Epidermal melanocyte (primary cell): ENCODE data around the gene TIGIT.

Experiments
- DNase-seq: peaks from one replicate; pipeline ENCODE4 v3.0.0; 2011; ENCODE audit warnings: low spot score; ENCODE audit not compliant: insufficient read length

TIGIT gene

DNA sequence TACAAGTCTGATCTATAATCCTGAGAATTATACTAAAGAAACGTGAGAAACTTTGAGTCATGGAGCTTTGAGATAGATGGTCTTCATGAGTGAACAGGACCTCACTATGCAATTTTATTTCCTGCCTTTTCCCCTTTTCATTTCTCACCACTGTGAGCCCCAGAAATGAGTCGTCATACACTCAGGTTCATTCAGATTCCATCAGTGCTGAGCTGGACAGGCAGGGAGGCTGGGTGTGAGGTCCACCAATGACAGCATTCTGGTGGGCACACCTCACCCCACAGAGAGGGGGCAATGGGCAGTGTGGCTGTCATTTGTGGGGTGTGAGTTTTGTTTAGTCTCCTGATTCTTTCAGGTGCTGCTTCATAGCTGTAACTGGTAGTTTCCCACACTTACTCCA lies 16.9 kb downstream of the TIGIT start:
- no peak for DNase-seq

GRCh38 chr3:114313426-114313825 lies 19.6 kb downstream of the TIGIT start:
- DNase-seq, result no peak

DNA sequence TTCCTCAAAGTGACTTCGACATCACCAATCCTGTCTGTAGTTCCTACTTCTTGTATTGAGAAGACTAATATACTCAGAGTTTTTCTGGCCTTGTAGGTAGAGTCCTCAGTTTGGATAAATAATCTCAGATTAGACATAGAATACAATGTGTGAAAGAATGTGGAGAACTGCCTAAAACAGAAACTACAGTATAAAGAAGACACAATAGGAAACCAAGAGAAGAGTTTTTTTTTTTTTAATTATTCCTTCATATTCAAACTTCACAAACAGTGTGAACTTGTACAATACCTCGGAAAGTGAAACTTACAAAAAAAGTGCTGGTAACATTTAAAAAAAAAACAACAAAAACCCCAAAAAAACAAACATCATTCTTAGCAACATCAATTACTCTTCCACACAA lies 20.5 kb downstream of the TIGIT start:
- DNase-seq, result no peak

DNA sequence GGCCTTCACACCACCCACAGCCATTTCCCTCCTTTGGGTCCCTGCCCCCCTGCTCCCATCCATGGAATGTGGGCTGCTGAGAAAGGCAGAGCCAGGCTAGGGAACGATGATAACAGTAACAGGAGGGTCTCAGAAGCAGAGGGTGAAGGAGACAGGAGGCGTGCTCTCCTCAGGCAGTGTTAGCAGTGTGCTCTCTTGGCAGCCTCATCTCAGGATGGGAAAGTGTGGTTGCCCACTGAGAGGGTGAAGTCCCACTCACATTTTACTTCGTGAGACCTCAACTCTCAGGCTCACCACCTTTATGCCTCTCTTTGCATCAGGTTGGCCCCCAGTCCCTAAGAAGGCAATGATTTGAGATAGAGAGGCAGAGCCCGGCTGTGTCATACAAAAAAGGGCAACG lies 24.5 kb downstream of the TIGIT start:
- no peak for DNase-seq

- DNase-seq, result no peak
Observed at GRCh38 chr3:114319453-114319852, 25.6 kb downstream of the TIGIT start.

DNA sequence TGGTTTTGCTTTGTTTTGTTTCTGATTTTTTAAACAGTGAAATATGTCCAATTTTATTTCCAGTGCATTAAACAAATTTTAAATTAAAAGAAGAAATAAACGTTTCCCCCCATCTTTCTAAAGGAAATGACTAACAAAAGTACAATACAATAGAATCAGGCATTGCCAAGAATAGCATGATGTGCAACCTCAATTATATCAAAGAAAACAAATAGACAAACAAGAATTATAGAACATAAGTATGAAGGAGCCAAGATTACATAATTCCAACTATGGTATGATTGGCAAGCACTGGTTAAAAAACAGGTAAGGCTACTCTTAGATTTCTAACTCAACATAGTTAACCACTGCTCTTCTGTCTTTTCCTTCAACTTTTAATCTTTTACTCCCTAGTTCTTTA lies 26.4 kb downstream of the TIGIT start:
- DNase-seq, result no peak

DNA sequence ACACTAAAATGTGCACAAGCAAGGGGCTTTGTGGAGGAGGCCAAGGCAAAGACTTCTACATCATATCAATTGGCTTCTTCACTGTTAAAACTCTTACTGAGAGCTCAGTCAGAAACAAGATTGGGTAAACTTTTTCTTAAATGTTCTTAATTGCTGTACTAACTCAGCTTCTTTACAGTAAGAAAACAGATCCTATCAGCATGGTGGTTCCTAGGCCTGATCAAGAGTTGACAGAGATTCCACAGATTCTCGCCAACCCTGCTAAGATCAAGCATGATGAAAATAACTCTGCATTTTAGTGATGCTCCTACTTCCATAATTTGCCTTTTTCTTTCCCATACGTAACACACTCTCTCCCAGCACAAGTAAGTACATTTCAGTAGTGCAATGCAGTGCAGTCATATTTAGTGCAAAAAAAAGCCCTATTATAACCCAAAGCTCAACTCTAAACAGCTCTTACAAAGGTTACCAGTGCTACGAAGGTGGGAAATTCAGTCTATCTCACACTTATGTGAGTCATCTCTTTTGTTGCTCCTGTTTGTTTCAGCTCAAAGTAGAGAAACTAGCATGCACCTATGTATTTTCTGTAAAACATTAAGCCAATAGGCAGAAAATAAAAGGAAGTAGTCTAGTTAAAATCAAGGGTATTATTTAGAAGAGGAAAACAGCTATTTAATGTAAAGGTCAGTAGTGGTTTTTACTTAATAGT lies 29.9 kb downstream of the TIGIT start:
- no peak for DNase-seq

DNA sequence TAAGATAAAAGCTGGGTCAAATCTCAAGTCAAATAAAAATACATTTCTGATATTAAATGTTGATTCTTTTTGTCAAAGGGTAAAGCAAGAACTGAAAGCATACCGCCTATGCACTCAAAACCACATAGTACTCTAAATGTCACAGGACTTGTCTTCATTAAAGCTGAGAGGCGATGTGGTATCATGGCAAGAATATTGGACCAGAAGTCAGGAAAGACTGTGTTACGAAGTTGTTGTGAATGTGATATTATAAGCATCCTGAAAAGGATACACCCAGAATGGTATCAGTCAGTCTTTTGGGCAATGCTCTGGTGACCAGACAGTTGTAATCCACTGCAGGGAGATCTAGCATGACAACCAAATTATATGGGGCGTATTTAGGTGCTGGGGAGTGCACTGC lies 33.8 kb downstream of the TIGIT start:
- no peak for DNase-seq

DNA sequence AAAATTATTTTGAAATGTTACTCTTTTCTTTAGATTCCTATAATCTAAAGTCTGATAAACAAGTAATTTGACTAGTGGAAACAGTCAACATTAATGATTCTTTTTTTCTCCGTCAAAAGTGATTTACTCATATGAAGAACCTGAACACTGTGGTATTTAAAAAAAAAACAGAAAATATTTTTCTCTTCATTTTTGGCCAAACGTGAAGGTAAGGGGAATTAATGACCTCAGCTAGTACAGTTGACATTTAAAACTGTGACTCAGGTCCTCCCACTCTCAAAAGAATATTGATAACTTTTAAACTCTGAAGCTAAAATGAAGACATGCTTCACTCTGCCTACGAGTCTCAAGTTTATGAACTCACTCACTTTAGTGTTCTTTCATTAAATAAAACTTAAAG lies 34.5 kb downstream of the TIGIT start:
- DNase-seq, result no peak

GRCh38 chr3:114329823-114330222 lies 36.0 kb downstream of the TIGIT start:
- no peak for DNase-seq

GRCh38 chr3:114331007-114331406 lies 37.2 kb downstream of the TIGIT start:
- no peak for DNase-seq

- no peak for DNase-seq
Observed at GRCh38 chr3:114331710-114332109, 37.9 kb downstream of the TIGIT start.

DNA sequence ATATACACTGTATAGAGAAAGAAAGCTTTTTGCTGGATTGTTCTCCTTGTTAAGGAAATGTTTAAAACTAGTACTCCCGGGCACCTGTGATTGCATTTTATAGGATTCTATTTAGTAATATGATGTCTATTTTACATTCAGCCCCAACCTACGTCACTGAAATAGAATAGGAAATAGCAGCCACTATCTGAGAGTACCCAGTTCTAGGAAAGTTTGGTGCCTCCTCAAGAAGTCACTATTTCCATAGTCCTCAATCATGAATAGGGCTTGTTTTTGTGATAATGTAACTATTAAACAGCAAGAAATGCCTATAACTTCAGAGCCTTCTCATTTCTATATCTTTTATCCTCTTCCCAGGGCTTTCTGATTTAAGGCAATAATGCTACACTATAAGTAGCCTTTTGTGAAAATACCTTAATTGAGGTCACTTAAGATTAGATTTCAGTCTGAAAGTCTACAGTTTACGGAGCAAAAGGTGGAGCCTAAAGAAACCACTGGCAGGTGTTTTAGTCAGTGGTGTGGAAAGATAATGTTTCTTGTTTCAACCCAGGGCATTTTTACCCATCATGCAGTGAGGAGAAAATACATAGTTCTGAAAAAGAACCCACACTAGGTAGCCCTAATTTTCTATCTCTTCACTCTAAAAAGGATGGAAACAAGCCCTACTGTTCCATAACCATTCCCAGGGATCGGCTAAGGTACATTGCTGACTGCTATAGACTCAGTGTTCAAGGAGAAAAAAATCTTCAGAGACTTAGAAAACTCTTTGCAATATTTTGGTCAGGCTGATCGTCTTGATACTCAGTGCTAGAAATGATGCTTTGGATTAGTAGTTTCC lies 38.7 kb downstream of the TIGIT start:
- no peak for DNase-seq

- DNase-seq, result no peak
Observed at GRCh38 chr3:114333180-114333922, 39.5 kb downstream of the TIGIT start.

- no peak for DNase-seq
Observed at GRCh38 chr3:114333923-114334240, 40.1 kb downstream of the TIGIT start.

- no peak for DNase-seq
Observed at GRCh38 chr3:114336122-114336697, 42.4 kb downstream of the TIGIT start.

GRCh38 chr3:114336857-114337256 lies 43.0 kb downstream of the TIGIT start:
- no peak for DNase-seq

- no peak for DNase-seq
Observed at GRCh38 chr3:114338651-114339357, 45.0 kb downstream of the TIGIT start.

DNA sequence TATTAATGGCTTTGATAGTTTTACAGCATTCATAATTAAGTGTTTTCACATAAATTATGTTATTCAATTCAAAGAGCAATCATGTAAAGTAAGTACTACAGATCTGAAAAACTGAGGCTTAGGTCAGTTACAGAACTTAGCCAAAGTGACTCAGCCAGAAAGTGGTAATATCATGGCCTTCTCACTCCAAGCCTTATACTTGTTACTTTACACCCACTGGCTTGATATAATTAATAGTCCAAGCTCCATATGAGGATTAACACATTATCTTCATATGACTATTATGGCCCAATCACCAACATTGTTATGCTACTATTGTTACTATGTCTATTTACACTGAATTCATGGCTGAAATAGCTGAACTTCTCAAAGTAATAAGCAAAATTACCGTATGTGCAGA lies 50.7 kb downstream of the TIGIT start:
- DNase-seq, result no peak

DNA sequence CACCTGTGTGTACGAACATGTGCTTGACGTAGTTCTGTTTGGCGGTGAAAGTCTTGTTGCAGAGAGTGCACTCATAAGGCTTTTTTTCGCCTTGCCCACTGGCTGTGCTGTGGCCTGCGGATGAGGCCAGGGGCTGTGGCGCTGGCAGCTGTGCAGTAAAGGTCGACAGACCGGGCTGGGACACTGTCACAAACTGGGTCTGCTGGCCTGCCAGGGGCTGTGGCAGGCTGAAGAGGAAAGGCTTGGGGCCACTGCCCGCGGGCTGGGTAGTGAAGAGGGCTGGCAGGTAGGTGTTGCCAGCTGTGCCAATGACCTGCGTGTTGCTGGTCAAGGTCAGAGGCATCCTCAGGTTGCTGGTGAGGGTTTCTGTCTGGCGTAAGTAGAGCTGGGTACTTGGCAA lies 56.4 kb downstream of the TIGIT start:
- no peak for DNase-seq

DNA sequence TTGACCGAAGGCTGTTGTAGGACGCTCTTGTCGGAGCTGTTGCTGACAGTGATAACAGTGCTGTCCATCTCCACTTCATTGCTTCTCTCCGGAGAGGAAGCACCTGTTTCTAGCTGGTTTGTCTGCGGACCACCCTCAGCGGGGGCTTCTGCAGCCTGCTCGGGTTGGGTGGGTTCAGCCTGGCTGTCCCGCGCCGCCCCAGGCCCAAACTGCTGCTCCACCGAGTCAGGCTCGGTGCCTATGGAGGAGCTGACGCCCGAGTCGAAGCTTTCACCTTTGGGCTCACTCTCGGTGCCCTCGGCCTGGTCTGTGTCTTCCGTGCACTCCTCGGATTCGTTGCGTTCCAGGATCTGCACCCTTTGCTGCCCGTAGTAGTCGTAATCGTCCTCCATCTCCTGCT lies 56.9 kb downstream of the TIGIT start:
- DNase-seq, result no peak
